Activated naive CD4-positive, alpha-beta T cell treated with anti-CD3 and anti-CD28 coated beads, Interleukin-2, amount 10 ng/mL, durations not matched to agents 7 days and 5 days (primary cell): ENCODE data around the gene SLC25A29.
"Not testable (repeated sequence)": the region's sequence is repeated elsewhere in the genome, so short reads cannot be mapped to it uniquely, and the experiment has no call there.

Source experiments
- CTCF ChIA-PET: fragments of 350-600 bp; sonication (Branson Sonifier 250); formaldehyde crosslinking; loops from one replicate; lab custom pipeline; 2021; ENCODE audit warnings: antibody characterized with exemption; lab: Charles Lee
- DNase-seq: peaks from one replicate; pipeline ENCODE4 v3.0.0-alpha.2; 2020
- H3K27ac Mint-ChIP-seq: one replicate; pipeline ENCODE4 v1.8.0; 2021; ENCODE audit warnings: mild to moderate bottlenecking, moderate library complexity, mixed read lengths
- H3K27me3 Mint-ChIP-seq: one replicate; pipeline ENCODE4 v1.8.0; 2021; ENCODE audit warnings: mild to moderate bottlenecking, mixed read lengths
- H3K36me3 Mint-ChIP-seq: one replicate; pipeline ENCODE4 v1.8.0; 2021; ENCODE audit warnings: mixed read lengths
- H3K4me1 Mint-ChIP-seq: one replicate; pipeline ENCODE4 v1.8.0; 2021; ENCODE audit warnings: mixed read lengths
- H3K4me3 Mint-ChIP-seq: one replicate; pipeline ENCODE4 v1.8.0; 2021; ENCODE audit warnings: mild to moderate bottlenecking, moderate library complexity, mixed read lengths
- H3K9me3 Mint-ChIP-seq: one replicate; pipeline ENCODE4 v1.8.0; 2021; ENCODE audit warnings: mixed read lengths

Gene SLC25A29

GRCh38 chr14:100306101-100306997 lies at the start of gene SLC25A29:
Gene SLC25A29 (minus strand): TSS chr14:100306444. CDS start chr14:100306232, 212 bp downstream.
- peak; percentile 74 for DNase-seq
- Mint-ChIP-seq H3K27ac (no peak within 1 kb of the TSS), H3K36me3 (peaks cover 1% of the 10 kb centered on the region), H3K4me3 (peak within 1 kb of the TSS; percentile 74), H3K9me3 (no peaks in the 10 kb centered on the region), H3K27me3 (peaks cover 85% of the 10 kb centered on the region), H3K4me1 (peaks cover 19% of the 10 kb centered on the region)
- CTCF ChIA-PET = no interaction called here

- Mint-ChIP-seq H3K27ac (no peak overlapping the region), H3K4me3 (no peak overlapping the region), H3K36me3 (peaks cover 55% of the 10 kb centered on the region), H3K4me1 (no peaks in the 10 kb centered on the region), H3K9me3 (no peaks in the 10 kb centered on the region), H3K27me3 (no peaks in the 10 kb centered on the region)
- no peak for DNase-seq
- CTCF ChIA-PET = interaction anchor here (1.9 kb wide), 1 partner anchor 27 kb away, joined by 8 read pairs; no protein-coding TSS in a partner anchor
These were observed 44.7 kb upstream of the SLC25A29 start for GRCh38 chr14:100350986-100351385.

GRCh38 chr14:100350276-100350926 lies 44.2 kb upstream of the SLC25A29 start:
- Mint-ChIP-seq H3K27ac (no peak overlapping the region), H3K4me1 (no peaks in the 10 kb centered on the region), H3K4me3 (no peak overlapping the region), H3K9me3 (no peaks in the 10 kb centered on the region), H3K27me3 (no peaks in the 10 kb centered on the region), H3K36me3 (peaks cover 53% of the 10 kb centered on the region)
- DNase-seq = no peak
- CTCF ChIA-PET = interaction anchor here (0.6 to 1.9 kb wide), 2 partner anchors 27 to 232 kb away, joined by 3 to 8 read pairs; no protein-coding TSS in a partner anchor

- DNase-seq = no peak
- Mint-ChIP-seq H3K9me3 (no peaks in the 10 kb centered on the region), H3K4me1 (no peaks in the 10 kb centered on the region), H3K36me3 (peaks cover 49% of the 10 kb centered on the region), H3K27me3 (no peaks in the 10 kb centered on the region), H3K27ac (no peak overlapping the region), H3K4me3 (no peak overlapping the region)
- CTCF ChIA-PET = no interaction called here
These were observed 42.8 kb upstream of the SLC25A29 start for GRCh38 chr14:100348784-100349685.

GRCh38 chr14:100348253-100348729 lies 42.0 kb upstream of the SLC25A29 start:
- peak overlapping the region; percentile 82 for H3K27ac Mint-ChIP-seq
- H3K27me3 Mint-ChIP-seq = no peaks in the 10 kb centered on the region
- DNase-seq = no peak
- H3K4me1 Mint-ChIP-seq = peaks cover 2% of the 10 kb centered on the region
- CTCF ChIA-PET = no interaction called here
- no peaks in the 10 kb centered on the region for H3K9me3 Mint-ChIP-seq
- H3K36me3 Mint-ChIP-seq = peaks cover 51% of the 10 kb centered on the region
- H3K4me3 Mint-ChIP-seq = no peak overlapping the region

GRCh38 chr14:100346306-100347091 lies 40.3 kb upstream of the SLC25A29 start:
- Mint-ChIP-seq H3K4me3 (no peak overlapping the region), H3K27ac (no peak overlapping the region), H3K9me3 (no peaks in the 10 kb centered on the region), H3K27me3 (no peaks in the 10 kb centered on the region), H3K36me3 (peaks cover 51% of the 10 kb centered on the region), H3K4me1 (peaks cover 7% of the 10 kb centered on the region)
- no peak for DNase-seq
- CTCF ChIA-PET = no interaction called here

- CTCF ChIA-PET = no interaction called here
- no peak overlapping the region for H3K27ac Mint-ChIP-seq
- no peak overlapping the region for H3K4me3 Mint-ChIP-seq
- peaks cover 12% of the 10 kb centered on the region for H3K4me1 Mint-ChIP-seq
- no peaks in the 10 kb centered on the region for H3K9me3 Mint-ChIP-seq
- H3K27me3 Mint-ChIP-seq = no peaks in the 10 kb centered on the region
- H3K36me3 Mint-ChIP-seq = peaks cover 50% of the 10 kb centered on the region
- no peak for DNase-seq
These were observed 39.5 kb upstream of the SLC25A29 start for GRCh38 chr14:100345711-100346110.

- H3K27me3 Mint-ChIP-seq, H3K4me3 Mint-ChIP-seq, DNase-seq, CTCF ChIA-PET, H3K27ac Mint-ChIP-seq, H3K9me3 Mint-ChIP-seq: not testable (repeated sequence)
- H3K36me3 Mint-ChIP-seq = peaks cover 54% of the 10 kb centered on the region
- H3K4me1 Mint-ChIP-seq = peaks cover 19% of the 10 kb centered on the region
These were observed 38.4 kb upstream of the SLC25A29 start for GRCh38 chr14:100344657-100345056.

GRCh38 chr14:100342826-100343225 lies 36.6 kb upstream of the SLC25A29 start:
- DNase-seq, H3K27ac Mint-ChIP-seq, H3K27me3 Mint-ChIP-seq, H3K4me3 Mint-ChIP-seq, H3K9me3 Mint-ChIP-seq, CTCF ChIA-PET: not testable (repeated sequence)
- Mint-ChIP-seq H3K36me3 (peaks cover 50% of the 10 kb centered on the region), H3K4me1 (peaks cover 21% of the 10 kb centered on the region)

GRCh38 chr14:100342195-100342594 lies 36.0 kb upstream of the SLC25A29 start:
- Mint-ChIP-seq H3K27ac (no peak overlapping the region), H3K4me1 (peaks cover 21% of the 10 kb centered on the region), H3K4me3 (no peak overlapping the region), H3K27me3 (no peaks in the 10 kb centered on the region), H3K36me3 (peaks cover 53% of the 10 kb centered on the region), H3K9me3 (no peaks in the 10 kb centered on the region)
- DNase-seq = no peak
- CTCF ChIA-PET = interaction anchor here (1.1 kb wide), 1 partner anchor 34 kb away, joined by 3 read pairs; no protein-coding TSS in a partner anchor

GRCh38 chr14:100341301-100342031 lies 35.2 kb upstream of the SLC25A29 start:
- Mint-ChIP-seq H3K4me3 (no peak overlapping the region), H3K27me3 (no peaks in the 10 kb centered on the region), H3K9me3 (no peaks in the 10 kb centered on the region), H3K27ac (peak overlapping the region; percentile 17), H3K36me3 (peaks cover 52% of the 10 kb centered on the region), H3K4me1 (peaks cover 21% of the 10 kb centered on the region)
- CTCF ChIA-PET = interaction anchor here (0.6 to 1.5 kb wide), 3 partner anchors 33 to 38 kb away, joined by 3 to 6 read pairs (median 3); no protein-coding TSS in a partner anchor
- DNase-seq = no peak

GRCh38 chr14:100340423-100340813 lies 34.2 kb upstream of the SLC25A29 start:
- Mint-ChIP-seq H3K9me3 (no peaks in the 10 kb centered on the region), H3K27ac (peak overlapping the region; percentile 64), H3K36me3 (peaks cover 48% of the 10 kb centered on the region), H3K27me3 (no peaks in the 10 kb centered on the region), H3K4me1 (peaks cover 21% of the 10 kb centered on the region), H3K4me3 (no peak overlapping the region)
- no peak for DNase-seq
- CTCF ChIA-PET = interaction anchor here (1.5 kb wide), 1 partner anchor 37 kb away, joined by 6 read pairs; no protein-coding TSS in a partner anchor
